Naive B cell (primary cell): ENCODE measurements around the gene KRTAP5-6. TPM values are rescaled to one million over a fixed set of nuclear protein-coding genes. Genes with fewer than 3 reads are reported as not detected.
"Not testable (repeated sequence)": the region's sequence is repeated elsewhere in the genome, so short reads cannot be mapped to it uniquely, and the experiment has no call there.

Source experiments
- ATAC-seq, 2 donors: fragments of 150-1000 bp; cut with Tn5 transposase; 2 replicates each; pipeline ENCODE4 v1.10.0; 2021; ENCODE audit warnings: low read depth in 2 of 2, mild to moderate bottlenecking in 2 of 2, moderate library complexity in 2 of 2
- DNase-seq: peaks from one replicate; pipeline ENCODE4 v3.0.0; 2022
- H3K27ac Mint-ChIP-seq, 6 donors: one replicate each; pipeline ENCODE4 v1.8.0; 2020 to 2022; ENCODE audit warnings: mild to moderate bottlenecking in 6 of 6, mixed read lengths in 6 of 6, moderate library complexity in 5 of 6, inconsistent platforms in 2 of 6
- H3K27me3 Mint-ChIP-seq, 3 donors: one replicate each; pipeline ENCODE4 v1.8.0; 2021 to 2022; ENCODE audit warnings: mixed read lengths in 3 of 3, mild to moderate bottlenecking in 1 of 3
- H3K36me3 Mint-ChIP-seq, 2 donors: one replicate each; pipeline ENCODE4 v1.8.0; 2020 to 2022; ENCODE audit warnings: mixed read lengths in 2 of 2, inconsistent platforms in 1 of 2, mild to moderate bottlenecking in 1 of 2
- H3K4me1 Mint-ChIP-seq, 3 donors: one replicate each; pipeline ENCODE4 v1.8.0; 2020 to 2022; ENCODE audit warnings: mixed read lengths in 3 of 3, inconsistent platforms in 1 of 3, mild to moderate bottlenecking in 1 of 3, moderate library complexity in 1 of 3
- H3K4me3 Mint-ChIP-seq, 8 donors: one replicate each; pipeline ENCODE4 v1.8.0; 2020 to 2022; ENCODE audit warnings: mild to moderate bottlenecking in 8 of 8, mixed read lengths in 8 of 8, moderate library complexity in 8 of 8, inconsistent platforms in 2 of 8
- H3K9me3 Mint-ChIP-seq, 7 donors: one replicate each; pipeline ENCODE4 v1.8.0; 2020 to 2022; ENCODE audit warnings: mixed read lengths in 7 of 7, mild to moderate bottlenecking in 5 of 7, inconsistent platforms in 2 of 7, moderate library complexity in 1 of 7
- polyA plus RNA-seq, 6 donors: library from polyadenylated mRNA; unstranded; fragments of 300-500 nt; fragmentation: Illumina TruSeq; gene quantifications; one replicate each; pipeline ENCODE4 v1.2.3, GENCODE V29; 2021; ENCODE audit warnings: low read depth in 6 of 6

The KRTAP5-6 gene
- polyA plus RNA-seq, 6 donors from 2014 or later: not detected

- H3K36me3 Mint-ChIP-seq: no peaks in the 10 kb centered on the region
- no peak for ATAC-seq
- no peak overlapping the region for H3K4me3 Mint-ChIP-seq
- peaks cover 0 to 8% (median 4%) of the 10 kb centered on the region in 3 donors for H3K4me1 Mint-ChIP-seq
- H3K27ac Mint-ChIP-seq: no peak overlapping the region
- DNase-seq: no peak
- no peaks in the 10 kb centered on the region for H3K9me3 Mint-ChIP-seq
- peaks cover 28 to 41% (median 29%) of the 10 kb centered on the region in 3 donors for H3K27me3 Mint-ChIP-seq
Observed at GRCh38 chr11:1654388-1655167, 42.4 kb upstream of the KRTAP5-6 start.

- Mint-ChIP-seq H3K27me3 (peaks cover 33 to 49% (median 38%) of the 10 kb centered on the region in 3 donors), H3K4me3 (peak overlapping the region in 1 of 8 donors; percentile 15), H3K27ac (no peak overlapping the region), H3K4me1 (peaks cover 0 to 15% (median 4%) of the 10 kb centered on the region in 3 donors), H3K36me3 (no peaks in the 10 kb centered on the region), H3K9me3 (no peaks in the 10 kb centered on the region)
- no peak for DNase-seq
- no peak for ATAC-seq
Observed at GRCh38 chr11:1655168-1656060, 41.6 kb upstream of the KRTAP5-6 start.

GRCh38 chr11:1656061-1656441, 40.9 kb upstream of the KRTAP5-6 start:
- DNase-seq (no peak), ATAC-seq (no peak)
- Mint-ChIP-seq H3K9me3 (no peaks in the 10 kb centered on the region), H3K4me1 (peaks cover 0 to 15% (median 4%) of the 10 kb centered on the region in 3 donors), H3K4me3 (no peak overlapping the region), H3K36me3 (no peaks in the 10 kb centered on the region), H3K27me3 (peaks cover 32 to 51% (median 41%) of the 10 kb centered on the region in 3 donors), H3K27ac (no peak overlapping the region)

GRCh38 chr11:1656670-1657069, 40.3 kb upstream of the KRTAP5-6 start:
- H3K4me3 Mint-ChIP-seq: peak overlapping the region in 1 of 8 donors; percentile 57
- H3K4me1 Mint-ChIP-seq: peaks cover 0 to 15% (median 4%) of the 10 kb centered on the region in 3 donors
- no peak overlapping the region for H3K27ac Mint-ChIP-seq
- no peaks in the 10 kb centered on the region for H3K36me3 Mint-ChIP-seq
- ATAC-seq (no peak), DNase-seq (no peak)
- H3K27me3 Mint-ChIP-seq: peaks cover 29 to 51% (median 35%) of the 10 kb centered on the region in 3 donors
- no peaks in the 10 kb centered on the region for H3K9me3 Mint-ChIP-seq

GRCh38 chr11:1659506-1659905, 37.5 kb upstream of the KRTAP5-6 start:
- H3K4me3 Mint-ChIP-seq: peak overlapping the region in 3 of 8 donors; percentile 25 to 67 (median 64)

GRCh38 chr11:1660111-1660867, 36.7 kb upstream of the KRTAP5-6 start:
- Mint-ChIP-seq H3K9me3 (no peaks in the 10 kb centered on the region), H3K27me3 (peaks cover 16 to 41% (median 24%) of the 10 kb centered on the region in 3 donors), H3K4me3 (peak overlapping the region in 1 of 8 donors; percentile 12), H3K36me3 (no peaks in the 10 kb centered on the region), H3K27ac (no peak overlapping the region), H3K4me1 (peaks cover 0 to 15% (median 4%) of the 10 kb centered on the region in 3 donors)
- ATAC-seq (no peak), DNase-seq (no peak)

More at GRCh38 chr11:1659506-1659905, 37.5 kb upstream of the KRTAP5-6 start:
- ATAC-seq (no peak), DNase-seq (no peak)
- Mint-ChIP-seq H3K27me3 (peaks cover 18 to 43% (median 31%) of the 10 kb centered on the region in 3 donors), H3K4me1 (peaks cover 0 to 15% (median 4%) of the 10 kb centered on the region in 3 donors), H3K9me3 (no peaks in the 10 kb centered on the region), H3K36me3 (no peaks in the 10 kb centered on the region), H3K27ac (no peak overlapping the region)

GRCh38 chr11:1661454-1662269, 35.3 kb upstream of the KRTAP5-6 start:
- H3K27me3 Mint-ChIP-seq: peaks cover 11 to 32% (median 24%) of the 10 kb centered on the region in 3 donors
- not testable (repeated sequence) for H3K4me3 Mint-ChIP-seq, H3K9me3 Mint-ChIP-seq

GRCh38 chr11:1662699-1663283, 34.2 kb upstream of the KRTAP5-6 start:
- peaks cover 8 to 30% (median 27%) of the 10 kb centered on the region in 3 donors for H3K27me3 Mint-ChIP-seq
- ATAC-seq, H3K9me3 Mint-ChIP-seq: not testable (repeated sequence)

More at GRCh38 chr11:1661454-1662269, 35.3 kb upstream of the KRTAP5-6 start:
- not testable (repeated sequence) for ATAC-seq, DNase-seq, H3K36me3 Mint-ChIP-seq
- Mint-ChIP-seq H3K27ac (peak overlapping the region in 1 of 6 donors; percentile 47), H3K4me1 (peaks cover 0 to 15% (median 4%) of the 10 kb centered on the region in 3 donors)

GRCh38 chr11:1665313-1665712, 31.7 kb upstream of the KRTAP5-6 start:
- ATAC-seq: no peak
- no peaks in the 10 kb centered on the region for H3K9me3 Mint-ChIP-seq

More at GRCh38 chr11:1662699-1663283, 34.2 kb upstream of the KRTAP5-6 start:
- H3K27ac Mint-ChIP-seq, H3K4me3 Mint-ChIP-seq, H3K36me3 Mint-ChIP-seq, DNase-seq: not testable (repeated sequence)
- H3K4me1 Mint-ChIP-seq: peaks cover 0 to 15% (median 4%) of the 10 kb centered on the region in 3 donors

GRCh38 chr11:1667121-1667850, 29.7 kb upstream of the KRTAP5-6 start:
- ATAC-seq (no peak), DNase-seq (no peak)
- no peak overlapping the region for H3K27ac Mint-ChIP-seq
- H3K4me3 Mint-ChIP-seq: no peak overlapping the region
- H3K9me3 Mint-ChIP-seq: no peaks in the 10 kb centered on the region
- no peaks in the 10 kb centered on the region for H3K4me1 Mint-ChIP-seq
- no peaks in the 10 kb centered on the region for H3K36me3 Mint-ChIP-seq
- H3K27me3 Mint-ChIP-seq: peaks cover 18 to 32% (median 23%) of the 10 kb centered on the region in 3 donors

More at GRCh38 chr11:1665313-1665712, 31.7 kb upstream of the KRTAP5-6 start:
- Mint-ChIP-seq H3K27ac (no peak overlapping the region), H3K36me3 (no peaks in the 10 kb centered on the region), H3K4me3 (no peak overlapping the region), H3K4me1 (no peaks in the 10 kb centered on the region), H3K27me3 (peaks cover 10 to 36% (median 31%) of the 10 kb centered on the region in 3 donors)
- DNase-seq: no peak

- Mint-ChIP-seq H3K27ac (no peak overlapping the region), H3K4me1 (no peaks in the 10 kb centered on the region), H3K4me3 (no peak overlapping the region), H3K36me3 (no peaks in the 10 kb centered on the region), H3K27me3 (peaks cover 23 to 32% (median 23%) of the 10 kb centered on the region in 3 donors), H3K9me3 (no peaks in the 10 kb centered on the region)
- ATAC-seq (no peak), DNase-seq (no peak)
Observed at GRCh38 chr11:1667906-1668305, 29.1 kb upstream of the KRTAP5-6 start.
